ENCODE measurements around the gene SMG9. TPM values are rescaled to one million over a fixed set of nuclear protein-coding genes. Genes with fewer than 3 reads are reported as not detected.

The SMG9 gene
- total and polyA plus RNA-seq, 2 of the 4 experiments (the other 2 are of a cell fraction), result 4.8 to 24.3 TPM

- 81% methylated on average over 7 of the region's 13 CpGs; no CpG with 5 or more reads in 1 of the 2 experiments for WGBS, 2 experiments (ENCODE audit: extremely low coverage in 2 of 2, insufficient read length in 1 of 2)
- Histone ChIP-seq H3K9me3 (ENCODE audit: control insufficient read depth, insufficient read depth, low read length) (peaks cover 9% of the 10 kb centered on the region), H3K27me3 (ENCODE audit: control insufficient read depth, insufficient read depth, low read length) (no peaks in the 10 kb centered on the region; the same call in 1 of the 2 replicates), H4K8ac (ENCODE audit: low read depth in 2 of 2, low read length in 2 of 2) (no peak overlapping the region), H3K18ac (ENCODE audit: low read depth, low read length) (no peak overlapping the region), H3K36me3 (ENCODE audit: control insufficient read depth, insufficient read depth, low read length) (no peaks in the 10 kb centered on the region), H3K9me1 (ENCODE audit: insufficient read depth, low read length) (no peaks in the 10 kb centered on the region), H3K79me1 (ENCODE audit: low read depth in 1 of 2, low read length in 2 of 2) (no peaks in the 10 kb centered on the region), H2AFZ (replicated peaks; ENCODE audit: low read length, poor library complexity) (peak overlapping the region; percentile 43), H3K14ac (replicated peaks; ENCODE audit: low read depth, low read length) (no peak overlapping the region), H4K20me1 (ENCODE audit: insufficient read depth, low read length) (no peaks in the 10 kb centered on the region), H2AK9ac (replicated peaks; ENCODE audit: low read depth, low read length, poor library complexity) (no peak overlapping the region), H3K23ac (ENCODE audit: low read depth, low read length) (no peak overlapping the region), H3K4ac (ENCODE audit: low read depth, low read length) (no peak overlapping the region), H4K91ac (ENCODE audit: insufficient read depth, low read depth, low read length) (no peak overlapping the region), H3K4me2 (ENCODE audit: low read depth, low read length) (no peak overlapping the region), H4K5ac (ENCODE audit: low read depth, low read length) (no peak overlapping the region), H3K27ac (ENCODE audit: insufficient read depth, low read length) (no peak overlapping the region), H2BK20ac (ENCODE audit: low read depth, low read length) (no peak overlapping the region), H3K9ac (ENCODE audit: low read depth, low read length) (no peak overlapping the region), H3K4me3 (ENCODE audit: insufficient read depth, low read depth, low read length) (no peak overlapping the region), H2BK15ac (ENCODE audit: low read depth, low read length) (no peak overlapping the region), H2BK5ac (ENCODE audit: low read depth, low read length, poor library complexity, severe bottlenecking) (no peak overlapping the region), H2BK120ac (ENCODE audit: low read depth, low read length) (no peak overlapping the region), H2AK5ac (ENCODE audit: low read depth, low read length) (no peak overlapping the region), H3K56ac (ENCODE audit: extremely low read depth, insufficient read depth, low read length) (no peak overlapping the region), H3K4me1 (ENCODE audit: control insufficient read depth, insufficient read depth, low read length) (peaks cover 5% of the 10 kb centered on the region)
- ATAC-seq (ENCODE audit: low read depth), result no peak
- no TSS peak for BruUV-seq (replicated peaks)
- ChIA-PET POLR2A (ENCODE audit: unreplicated experiment) (no interaction called here), CTCF (no interaction called here)
- dilution Hi-C loops (cut with HindIII; ENCODE audit: low sequenced_read_pairs, unreplicated experiment) (no loop called here), in situ Hi-C loops (cut with MboI; ENCODE audit: low sequenced_read_pairs) (no loop called here), intact Hi-C loops (cut with micrococcal nuclease) (no loop called here)
- DNase-seq, result no peak
- TF ChIP-seq NFE2L2 (IDR thresholded peaks at IDR 0.05; ENCODE audit: low read depth, low read length), result no peak
- TF ChIP-seq RCOR1 (IDR thresholded peaks at IDR 0.05; ENCODE audit: insufficient replicate concordance, low read length), result no peak
- no peak for TF ChIP-seq MAFK (IDR thresholded peaks at IDR 0.05; ENCODE audit: low read depth, low read length)
- no peak for TF ChIP-seq MAZ (IDR thresholded peaks at IDR 0.05; ENCODE audit: borderline replicate concordance, low read depth, low read length)
- TF ChIP-seq USF2 (IDR thresholded peaks at IDR 0.05; ENCODE audit: low read depth, low read length), result no peak
- TF ChIP-seq MXI1 (IDR thresholded peaks at IDR 0.05; ENCODE audit: borderline replicate concordance, low read depth, low read length), result no peak
- no peak for TF ChIP-seq POLR2A (IDR thresholded peaks at IDR 0.05; ENCODE audit: low read depth, low read length)
- TF ChIP-seq CEBPB (IDR thresholded peaks at IDR 0.05; ENCODE audit: low read depth, low read length), result no peak
- TF ChIP-seq BHLHE40 (IDR thresholded peaks at IDR 0.05; ENCODE audit: low read depth, low read length), result no peak
- no peak for TF ChIP-seq RAD21 (IDR thresholded peaks at IDR 0.05; ENCODE audit: low read length)
- TF ChIP-seq SMC3 (IDR thresholded peaks at IDR 0.05; ENCODE audit: low read depth, low read length), result no peak
- no peak for TF ChIP-seq RFX5 (IDR thresholded peaks at IDR 0.05; ENCODE audit: low read depth, low read length)
- TF ChIP-seq FOS (IDR thresholded peaks at IDR 0.05; ENCODE audit: low read depth, low read length), result no peak
- TF ChIP-seq CHD1 (IDR thresholded peaks at IDR 0.05; ENCODE audit: low read depth, low read length), result no peak
- no peak for TF ChIP-seq CTCF (conservative IDR thresholded peaks at IDR 0.05; ENCODE audit: low read depth, low read length)
- TF ChIP-seq, protein P1, sequence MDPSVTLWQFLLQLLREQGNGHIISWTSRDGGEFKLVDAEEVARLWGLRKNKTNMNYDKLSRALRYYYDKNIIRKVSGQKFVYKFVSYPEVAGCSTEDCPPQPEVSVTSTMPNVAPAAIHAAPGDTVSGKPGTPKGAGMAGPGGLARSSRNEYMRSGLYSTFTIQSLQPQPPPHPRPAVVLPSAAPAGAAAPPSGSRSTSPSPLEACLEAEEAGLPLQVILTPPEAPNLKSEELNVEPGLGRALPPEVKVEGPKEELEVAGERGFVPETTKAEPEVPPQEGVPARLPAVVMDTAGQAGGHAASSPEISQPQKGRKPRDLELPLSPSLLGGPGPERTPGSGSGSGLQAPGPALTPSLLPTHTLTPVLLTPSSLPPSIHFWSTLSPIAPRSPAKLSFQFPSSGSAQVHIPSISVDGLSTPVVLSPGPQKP (IDR thresholded peaks at IDR 0.05; ENCODE audit: borderline replicate concordance, low read depth, low read length), result no peak
These were observed 47.5 kb downstream of the SMG9 start for GRCh38 chr19:43707158-43707712.
